NCI-H2029 treated with DMSO at 0.1 percent for 48 hours (cell line): ENCODE data around the gene CMPK1.

Experiments
- DNase-seq: peaks from one replicate; lab custom pipeline; 2025; lab: John Stamatoyannopoulos, UW

Gene CMPK1

GRCh38 chr1:47396671-47397196 lies 63.1 kb downstream of the CMPK1 start:
- no peak for DNase-seq

GRCh38 chr1:47399138-47399845 lies 65.7 kb downstream of the CMPK1 start:
- DNase-seq, result no peak

GRCh38 chr1:47399846-47400155 lies 66.2 kb downstream of the CMPK1 start:
- no peak for DNase-seq

- no peak for DNase-seq
These were observed 68.2 kb downstream of the CMPK1 start for GRCh38 chr1:47401761-47402160.

- no peak for DNase-seq
These were observed 69.0 kb downstream of the CMPK1 start for GRCh38 chr1:47402591-47402990.

- DNase-seq, result no peak
These were observed 69.8 kb downstream of the CMPK1 start for GRCh38 chr1:47403321-47403910.

GRCh38 chr1:47405697-47406096 lies 72.1 kb downstream of the CMPK1 start:
- DNase-seq, result no peak

GRCh38 chr1:47406966-47407365 lies 73.4 kb downstream of the CMPK1 start:
- DNase-seq, result no peak

- DNase-seq, result no peak
These were observed 73.9 kb downstream of the CMPK1 start for GRCh38 chr1:47407481-47407880.

GRCh38 chr1:47409311-47410067 lies 75.9 kb downstream of the CMPK1 start:
- no peak for DNase-seq

- DNase-seq, result no peak
These were observed 76.5 kb downstream of the CMPK1 start for GRCh38 chr1:47410068-47410455.

- DNase-seq, result no peak
These were observed 77.8 kb downstream of the CMPK1 start for GRCh38 chr1:47411436-47411835.

GRCh38 chr1:47412437-47412836 lies 78.8 kb downstream of the CMPK1 start:
- DNase-seq, result no peak

- no peak for DNase-seq
These were observed 82.2 kb downstream of the CMPK1 start, which contains the start of gene FOXE3 for GRCh38 chr1:47415728-47416318. TSS of gene FOXE3 (plus strand) at chr1:47416285. CDS start at chr1:47416316, 31 bp downstream.

- DNase-seq, result no peak
These were observed 83.0 kb downstream of the CMPK1 start for GRCh38 chr1:47416319-47417169.

- no peak for DNase-seq
These were observed 83.8 kb downstream of the CMPK1 start for GRCh38 chr1:47417170-47418044.

GRCh38 chr1:47418122-47418521 lies 84.5 kb downstream of the CMPK1 start:
- no peak for DNase-seq

- DNase-seq, result no peak
These were observed 85.2 kb downstream of the CMPK1 start for GRCh38 chr1:47418681-47419325.

GRCh38 chr1:47420547-47420946 lies 87.0 kb downstream of the CMPK1 start:
- DNase-seq, result no peak

- DNase-seq, result no peak
These were observed 90.3 kb downstream of the CMPK1 start for GRCh38 chr1:47423872-47424271.
